ENCODE data around the gene RNMT. TPM values are rescaled to one million over a fixed set of nuclear protein-coding genes. Genes with fewer than 3 reads are reported as not detected.
A peak's percentile ranks its signal among the peaks of the same experiment; 100 is the strongest.

Gene RNMT
- total RNA-seq, 1 donor from 2014 or later: 32.1 TPM

- H3K9me3 ChIP-seq: no peaks in the 10 kb centered on the region
- DNase-seq (no peak), ATAC-seq (no peak)
- intact Hi-C loops (cut with DNase I): no loop called here
- no peaks in the 10 kb centered on the region for H3K4me1 ChIP-seq
- no peaks in the 10 kb centered on the region for H3K36me3 ChIP-seq
- no peak overlapping the region for H3K27ac ChIP-seq
- TF ChIP-seq CTCF (IDR thresholded peaks at IDR 0.05): no peak
- H3K4me3 ChIP-seq: no peak overlapping the region
- H3K27me3 ChIP-seq (ENCODE audit: low read depth): peaks cover 4% of the 10 kb centered on the region
These were observed 84.5 kb downstream of the RNMT start for GRCh38 chr18:13810950-13811485.

GRCh38 chr18:13811993-13812392 is 85.5 kb downstream of the RNMT start:
- H3K36me3 ChIP-seq: no peaks in the 10 kb centered on the region
- intact Hi-C loops (cut with DNase I): no loop called here
- H3K4me1 ChIP-seq: no peaks in the 10 kb centered on the region
- no peak overlapping the region for H3K27ac ChIP-seq
- H3K4me3 ChIP-seq: no peak overlapping the region
- no peak for TF ChIP-seq CTCF (IDR thresholded peaks at IDR 0.05)
- H3K9me3 ChIP-seq: no peaks in the 10 kb centered on the region
- DNase-seq (no peak), ATAC-seq (no peak)
- peaks cover 4% of the 10 kb centered on the region for H3K27me3 ChIP-seq (ENCODE audit: low read depth)

- H3K36me3 ChIP-seq: no peaks in the 10 kb centered on the region
- H3K9me3 ChIP-seq: no peaks in the 10 kb centered on the region
- DNase-seq (no peak), ATAC-seq (peak; percentile 86 to 90)
- intact Hi-C loops (cut with DNase I): no loop called here
- H3K4me1 ChIP-seq: no peaks in the 10 kb centered on the region
- no peak overlapping the region for H3K27ac ChIP-seq
- TF ChIP-seq CTCF (IDR thresholded peaks at IDR 0.05): peak; percentile 84
- peaks cover 4% of the 10 kb centered on the region for H3K27me3 ChIP-seq (ENCODE audit: low read depth)
- H3K4me3 ChIP-seq: no peak overlapping the region
These were observed 86.9 kb downstream of the RNMT start for GRCh38 chr18:13813271-13813849.

Other genes with a start within 250 kb of the RNMT start
- gene FAM210A, start 115 bp upstream of the RNMT start, total RNA-seq: 9.2 TPM
- gene MC5R, start 97.5 kb downstream of the RNMT start, total RNA-seq: not detected
- not detected for gene MC2R, start 188.9 kb downstream of the RNMT start, total RNA-seq